A549 (cell line): ENCODE data around the gene MMP24. TPM values are rescaled to one million over a fixed set of nuclear protein-coding genes. Genes with fewer than 3 reads are reported as not detected.

Experiments used
- ATAC-seq, 2 experiments: fragments of 200-7000 bp in 1 of 2; fragments of >200 bp in 1 of 2; cut with Nextera tagmentation in 1 of 2; cut with Tn5 transposase in 1 of 2; 3 replicates each; pipeline versions ENCODE4 v1.8.0 to v1.9.1; 2018 to 2020; ENCODE audit warnings: mild to moderate bottlenecking in 1 of 2, moderate library complexity in 1 of 2
- CTCF ChIA-PET: fragments of 300-600 bp; sonication (Branson Sonifier 250); formaldehyde crosslinking; extraction: SDS; loops from one replicate; lab custom pipeline; 2021; ENCODE audit warnings: antibody characterized with exemption, inconsistent platforms; lab: Yijun Ruan, JAX
- POLR2A ChIA-PET: fragments of 350-600 bp; formaldehyde crosslinking; extraction: SDS; loops from one replicate; lab custom pipeline; 2021; ENCODE audit warnings: antibody characterized with exemption, inconsistent platforms; lab: Yijun Ruan, JAX
- DNase-seq, 2 experiments: peaks; one replicate each; pipeline versions ENCODE4 v3.0.0 to v3.0.0-alpha.2; 2011 to 2016; ENCODE audit warnings: low read depth in 1 of 2, low spot score in 1 of 2
- FAIRE-seq: peaks from 2 replicates; lab custom pipeline; 2011; peaks lifted over from hg19 to GRCh38; lab: Jason Lieb, UNC
- H3K27ac ChIP-seq, 2 experiments: fragments of >200 bp; sonication (Bioruptor Twin); formaldehyde crosslinking; 3 replicates each; pipeline ENCODE4 v1.5.1; 2016 to 2017
- H3K4me1 ChIP-seq: fragments of >200 bp; sonication (Bioruptor Twin); formaldehyde crosslinking; 3 replicates; pipeline ENCODE4 v1.6.1; 2016
- H3K4me2 ChIP-seq: fragments of >200 bp; sonication (Bioruptor Twin); formaldehyde crosslinking; 3 replicates; pipeline ENCODE4 v1.6.1; 2016
- H3K4me3 ChIP-seq: fragments of >200 bp; sonication (Bioruptor Twin); formaldehyde crosslinking; 3 replicates; pipeline ENCODE4 v1.5.1; 2016
- H3K9me3 ChIP-seq: fragments of >200 bp; sonication (Bioruptor Twin); formaldehyde crosslinking; 3 replicates; pipeline ENCODE4 v1.6.1; 2016
- FOSB ChIP-seq: fragments of 250-450 bp; sonication (Bioruptor Pico); IDR thresholded peaks from 2 replicates; pipeline ENCODE4 v1.5.0; 2020; ENCODE audit warnings: mild to moderate bottlenecking, moderate library complexity
- HOXA7 ChIP-seq: fragments of 250-450 bp; sonication (Bioruptor Pico); IDR thresholded peaks from 2 replicates; pipeline ENCODE4 v1.5.0; 2020; ENCODE audit warnings: mild to moderate bottlenecking, moderate library complexity
- JUN ChIP-seq, 2 experiments: fragments of >200 bp; sonication (Bioruptor Twin); formaldehyde crosslinking; IDR thresholded peaks; 2 replicates in 1 of 2; 3 replicates in 1 of 2; pipeline ENCODE4 v1.6.1; 2016 to 2017
- MAX ChIP-seq: IDR thresholded peaks from 2 replicates; pipeline ENCODE4 v1.6.1; 2012
- MAZ ChIP-seq: fragments of 150-350 bp; IDR thresholded peaks from 2 replicates; pipeline ENCODE4 v1.6.1; 2014; ENCODE audit warnings: antibody characterized with exemption, low read depth, low read length, borderline replicate concordance
- POLR2AphosphoS2 ChIP-seq: conservative IDR thresholded peaks from 2 replicates; pipeline ENCODE4 v1.6.1; 2012; ENCODE audit warnings: low read length, improper control_type of control experiment, inconsistent platforms
- RAD21 ChIP-seq, 2 experiments: fragments of >200 bp in 1 of 2; sonication (Bioruptor Twin) in 1 of 2; formaldehyde crosslinking in 1 of 2; IDR thresholded peaks in 1 of 2; conservative IDR thresholded peaks in 1 of 2; 2 replicates in 1 of 2; 3 replicates in 1 of 2; pipeline ENCODE4 v1.6.1; 2012 to 2018; ENCODE audit warnings: inconsistent platforms in 1 of 2
- RFX5 ChIP-seq: fragments of 450-650 bp; IDR thresholded peaks from 2 replicates; pipeline ENCODE4 v1.7.1; 2014; ENCODE audit warnings: antibody characterized with exemption, mild to moderate bottlenecking, moderate library complexity
- SMC3 ChIP-seq: fragments of >200 bp; sonication (Bioruptor Twin); formaldehyde crosslinking; IDR thresholded peaks from 3 replicates; pipeline ENCODE4 v1.6.1; 2018; ENCODE audit warnings: inconsistent platforms
- TFCP2L1 ChIP-seq: fragments of 250-450 bp; sonication (Bioruptor Pico); IDR thresholded peaks from 2 replicates; pipeline ENCODE4 v1.5.0; 2021; ENCODE audit warnings: mild to moderate bottlenecking
- WGBS: methylation state at CpG from one replicate; pipeline ENCODE4 v1.1.6; 2017; ENCODE audit errors: missing lambda C conversion rate; 5-methylcytosine and 5-hydroxymethylcytosine counted together
- polyA plus RNA-seq, 4 experiments: library from polyadenylated mRNA; depleted of rRNA in 3 of 4; stranded (reverse); fragments of >200 nt; fragmentation: RNase III in 1 of 4; extraction: RNeasy Plus Mini Kit Qiagen cat#74134 plus additional on column Dnase treatment in 1 of 4; gene quantifications; 2 replicates in 3 of 4; 3 replicates in 1 of 4; pipeline ENCODE4 v1.2.3, GENCODE V29; 2011 to 2017
- TF ChIP-seq, protein P1 (sequence below): fragments of >200 bp; sonication (Bioruptor Twin); formaldehyde crosslinking; IDR thresholded peaks from 3 replicates; pipeline ENCODE4 v1.5.1; 2016
- TF ChIP-seq, protein P2 (sequence below): fragments of 200-600 bp; sonication (generic); IDR thresholded peaks from 2 replicates; pipeline ENCODE4 v1.6.1; 2016; ENCODE audit warnings: antibody characterized with exemption, mild to moderate bottlenecking, moderate library complexity

MMP24 gene
- polyA plus RNA-seq, 2 of the 4 experiments (the other 2 are of a cell fraction), result 21.3 to 33.3 TPM

- 32% methylated on average over 14 of the region's 14 CpGs for WGBS
- TF ChIP-seq RAD21 (conservative IDR thresholded peaks at IDR 0.05 in 1 of 2, IDR thresholded peaks at IDR 0.05 in 1 of 2), result peak; percentile 96
- TF ChIP-seq MAZ, result no peak
- TF ChIP-seq, protein P1, sequence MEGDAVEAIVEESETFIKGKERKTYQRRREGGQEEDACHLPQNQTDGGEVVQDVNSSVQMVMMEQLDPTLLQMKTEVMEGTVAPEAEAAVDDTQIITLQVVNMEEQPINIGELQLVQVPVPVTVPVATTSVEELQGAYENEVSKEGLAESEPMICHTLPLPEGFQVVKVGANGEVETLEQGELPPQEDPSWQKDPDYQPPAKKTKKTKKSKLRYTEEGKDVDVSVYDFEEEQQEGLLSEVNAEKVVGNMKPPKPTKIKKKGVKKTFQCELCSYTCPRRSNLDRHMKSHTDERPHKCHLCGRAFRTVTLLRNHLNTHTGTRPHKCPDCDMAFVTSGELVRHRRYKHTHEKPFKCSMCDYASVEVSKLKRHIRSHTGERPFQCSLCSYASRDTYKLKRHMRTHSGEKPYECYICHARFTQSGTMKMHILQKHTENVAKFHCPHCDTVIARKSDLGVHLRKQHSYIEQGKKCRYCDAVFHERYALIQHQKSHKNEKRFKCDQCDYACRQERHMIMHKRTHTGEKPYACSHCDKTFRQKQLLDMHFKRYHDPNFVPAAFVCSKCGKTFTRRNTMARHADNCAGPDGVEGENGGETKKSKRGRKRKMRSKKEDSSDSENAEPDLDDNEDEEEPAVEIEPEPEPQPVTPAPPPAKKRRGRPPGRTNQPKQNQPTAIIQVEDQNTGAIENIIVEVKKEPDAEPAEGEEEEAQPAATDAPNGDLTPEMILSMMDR, result peak; percentile 89
- TF ChIP-seq SMC3, result peak; percentile 94
- TF ChIP-seq HOXA7 (CRISPR knock-in tag), result no peak
- no peak for TF ChIP-seq POLR2AphosphoS2
- TF ChIP-seq JUN (IDR thresholded peaks at IDR 0.05), result 0 out of 5 replicates have a peak, but pooled peaks of 1 of the 2 experiments have one; percentile 23
- TF ChIP-seq TFCP2L1, result no peak
- TF ChIP-seq MAX, result peak; percentile 52
- TF ChIP-seq, protein P2, sequence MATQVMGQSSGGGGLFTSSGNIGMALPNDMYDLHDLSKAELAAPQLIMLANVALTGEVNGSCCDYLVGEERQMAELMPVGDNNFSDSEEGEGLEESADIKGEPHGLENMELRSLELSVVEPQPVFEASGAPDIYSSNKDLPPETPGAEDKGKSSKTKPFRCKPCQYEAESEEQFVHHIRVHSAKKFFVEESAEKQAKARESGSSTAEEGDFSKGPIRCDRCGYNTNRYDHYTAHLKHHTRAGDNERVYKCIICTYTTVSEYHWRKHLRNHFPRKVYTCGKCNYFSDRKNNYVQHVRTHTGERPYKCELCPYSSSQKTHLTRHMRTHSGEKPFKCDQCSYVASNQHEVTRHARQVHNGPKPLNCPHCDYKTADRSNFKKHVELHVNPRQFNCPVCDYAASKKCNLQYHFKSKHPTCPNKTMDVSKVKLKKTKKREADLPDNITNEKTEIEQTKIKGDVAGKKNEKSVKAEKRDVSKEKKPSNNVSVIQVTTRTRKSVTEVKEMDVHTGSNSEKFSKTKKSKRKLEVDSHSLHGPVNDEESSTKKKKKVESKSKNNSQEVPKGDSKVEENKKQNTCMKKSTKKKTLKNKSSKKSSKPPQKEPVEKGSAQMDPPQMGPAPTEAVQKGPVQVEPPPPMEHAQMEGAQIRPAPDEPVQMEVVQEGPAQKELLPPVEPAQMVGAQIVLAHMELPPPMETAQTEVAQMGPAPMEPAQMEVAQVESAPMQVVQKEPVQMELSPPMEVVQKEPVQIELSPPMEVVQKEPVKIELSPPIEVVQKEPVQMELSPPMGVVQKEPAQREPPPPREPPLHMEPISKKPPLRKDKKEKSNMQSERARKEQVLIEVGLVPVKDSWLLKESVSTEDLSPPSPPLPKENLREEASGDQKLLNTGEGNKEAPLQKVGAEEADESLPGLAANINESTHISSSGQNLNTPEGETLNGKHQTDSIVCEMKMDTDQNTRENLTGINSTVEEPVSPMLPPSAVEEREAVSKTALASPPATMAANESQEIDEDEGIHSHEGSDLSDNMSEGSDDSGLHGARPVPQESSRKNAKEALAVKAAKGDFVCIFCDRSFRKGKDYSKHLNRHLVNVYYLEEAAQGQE, result no peak
- Histone ChIP-seq H3K4me3 (no peak overlapping the region), H3K4me1 (peaks cover 71% of the 10 kb centered on the region), H3K4me2 (peak overlapping the region; percentile 25; the same call in 2 of the 3 replicates), H3K9me3 (no peaks in the 10 kb centered on the region), H3K27ac (peak overlapping the region; percentile 49 to 97)
- POLR2A ChIA-PET, result interaction anchor here (0.6 to 1.2 kb wide), 2 partner anchors 64 to 173 kb away, joined by 3 read pairs; no protein-coding TSS in a partner anchor
- ATAC-seq (peak; percentile 81 to 84), DNase-seq (peak; percentile 76 to 81), FAIRE-seq (no peak)
- CTCF ChIA-PET, result interaction anchor here (0.6 to 15.8 kb wide), 56 partner anchors 9 to 472 kb away, joined by 3 to 333 read pairs (median 4); partner anchors contain the start of genes ACSS2, CEP250, EDEM2 and EIF6
These were observed 42.7 kb downstream of the MMP24 start for GRCh38 chr20:35269055-35269781.

DNA sequence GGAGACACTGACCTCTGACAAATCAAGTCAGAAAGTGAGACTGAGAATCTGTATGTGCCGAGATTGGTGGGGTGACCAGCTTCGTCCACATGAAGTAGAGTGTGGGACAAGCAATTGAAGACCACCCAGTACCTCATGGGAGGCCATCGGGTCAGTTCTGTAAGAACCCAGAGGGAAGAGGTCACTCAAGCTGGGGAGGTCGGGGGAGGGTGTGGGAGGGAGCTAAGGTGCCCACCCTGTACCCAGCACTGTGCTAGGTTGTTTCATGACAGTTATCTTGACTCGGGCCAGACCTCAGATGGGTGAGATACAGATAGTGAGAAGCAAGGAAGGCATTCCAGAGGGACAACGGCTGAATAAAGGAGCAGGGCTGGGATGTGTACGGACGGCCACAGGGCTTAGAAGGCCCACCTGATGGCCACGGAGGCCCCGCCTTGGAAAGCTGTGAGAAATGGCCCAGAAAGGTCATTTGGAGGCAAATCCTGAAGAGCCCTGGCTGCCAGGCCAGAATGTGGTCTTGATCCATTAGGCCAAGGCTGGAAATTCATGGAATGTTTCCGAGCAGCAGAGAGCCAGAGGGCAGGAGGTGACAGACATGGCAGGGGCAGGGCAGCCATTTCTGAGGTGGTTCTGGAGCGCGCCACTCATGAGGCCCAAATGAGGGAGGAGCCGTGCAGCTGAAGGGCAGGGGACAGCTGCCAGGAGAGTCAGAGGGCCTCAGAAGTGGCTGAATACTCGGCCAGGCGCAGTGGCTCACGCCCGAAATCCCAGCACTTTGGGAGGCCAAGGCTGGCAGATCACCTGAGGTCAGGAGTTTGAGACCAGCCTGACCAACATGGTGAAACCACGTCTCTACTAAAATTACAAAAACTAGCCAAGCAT is 43.8 kb downstream of the MMP24 start:
- no peak overlapping the region for H3K4me3 ChIP-seq
- ATAC-seq, result no peak
- peak overlapping the region in 1 of 2 experiments; percentile 97; a peak in 5 of 6 replicates for H3K27ac ChIP-seq
- ChIA-PET CTCF (interaction anchor here (0.6 to 15.8 kb wide), 34 partner anchors 10 to 454 kb away, joined by 3 to 333 read pairs (median 6); partner anchors contain the start of genes ACSS2, EDEM2, EIF6 and GGT7), POLR2A (interaction anchor here (0.6 kb wide), 1 partner anchor 174 kb away, joined by 3 read pairs; no protein-coding TSS in a partner anchor)
- no peak for FAIRE-seq
- WGBS, result 90% methylated on average over 19 of the region's 19 CpGs
- TF ChIP-seq RFX5 (no peak), JUN (IDR thresholded peaks at IDR 0.05) (no peak), FOSB (CRISPR knock-in tag) (no peak)
- no peaks in the 10 kb centered on the region for H3K9me3 ChIP-seq
- DNase-seq, result no peak
- no peak overlapping the region for H3K4me2 ChIP-seq
- peaks cover 64% of the 10 kb centered on the region for H3K4me1 ChIP-seq
